ENCODE data around the gene PIM3.

Gene PIM3

GRCh38 chr22:50009765-50010675 is 49.4 kb downstream of the PIM3 start:
- CTCF ChIA-PET: no interaction called here
- DNase-seq (ENCODE audit: extremely low spot score): peak; percentile 16
- POLR2A ChIA-PET: no interaction called here
- no peak for TF ChIP-seq CTCF (IDR thresholded peaks at IDR 0.05; ENCODE audit: control extremely low read depth, extremely low read depth, low read depth, missing control alignments)

GRCh38 chr22:50010676-50011446 is 50.3 kb downstream of the PIM3 start:
- TF ChIP-seq CTCF (IDR thresholded peaks at IDR 0.05; ENCODE audit: control extremely low read depth, extremely low read depth, low read depth, missing control alignments): no peak
- peak; percentile 82 for DNase-seq (ENCODE audit: extremely low spot score)
- POLR2A ChIA-PET: no interaction called here
- CTCF ChIA-PET: interaction anchor here (1.7 kb wide), 1 partner anchor 20 kb away, joined by 7 read pairs; no protein-coding TSS in a partner anchor

GRCh38 chr22:50011447-50012210 is 51.1 kb downstream of the PIM3 start:
- DNase-seq (ENCODE audit: extremely low spot score): no peak
- ChIA-PET POLR2A (no interaction called here), CTCF (interaction anchor here (1.1 to 1.7 kb wide), 3 partner anchors 19 to 81 kb away, joined by 4 to 7 read pairs (median 6); no protein-coding TSS in a partner anchor)
- TF ChIP-seq CTCF (IDR thresholded peaks at IDR 0.05; ENCODE audit: control extremely low read depth, extremely low read depth, low read depth, missing control alignments): no peak

GRCh38 chr22:50012211-50013181 is 51.9 kb downstream of the PIM3 start, which contains the start of gene IL17REL:
Gene IL17REL (minus strand): TSS chr22:50012765. CDS start chr22:50012646, 119 bp downstream.
- TF ChIP-seq CTCF (IDR thresholded peaks at IDR 0.05; ENCODE audit: control extremely low read depth, extremely low read depth, low read depth, missing control alignments): no peak
- ChIA-PET POLR2A (no interaction called here), CTCF (interaction anchor here (1.1 to 1.7 kb wide), 3 partner anchors 18 to 82 kb away, joined by 4 to 7 read pairs (median 6); no protein-coding TSS in a partner anchor)
- DNase-seq (ENCODE audit: extremely low spot score): no peak
